ENCODE data around the gene DHRS13.
A peak's percentile ranks its signal among the peaks of the same experiment; 100 is the strongest.

The DHRS13 gene

GRCh38 chr17:28902819-28903545 lies at the start of gene DHRS13:
Gene DHRS13, minus strand, starts transcription at chr17:28903079. Its CDS starts 135 bp downstream, at chr17:28902944.
- no peaks in the 10 kb centered on the region for H3K27me3 ChIP-seq (ENCODE audit: insufficient read depth, low read length)
- peaks cover 12% of the 10 kb centered on the region; the same call in 1 of the 2 replicates for H3K36me3 ChIP-seq (ENCODE audit: insufficient read depth, low read length)
- H3K27ac ChIP-seq (ENCODE audit: low read depth, low read length), result no peak within 1 kb of the TSS
- peak within 1 kb of the TSS; percentile 79 for H3K4me3 ChIP-seq (ENCODE audit: low read depth, low read length)
- H3K79me2 ChIP-seq (ENCODE audit: control insufficient read depth, insufficient read depth, low read length, unreplicated experiment), result peaks cover 4% of the 10 kb centered on the region
- peaks cover 3% of the 10 kb centered on the region for H3K4me1 ChIP-seq (ENCODE audit: control insufficient read depth, insufficient read depth, low read length, unreplicated experiment)
- H2AFZ ChIP-seq (ENCODE audit: low read length, unreplicated experiment), result peak within 1 kb of the TSS; percentile 59

- peak overlapping the region; percentile 97 for H3K27ac ChIP-seq (ENCODE audit: low read depth, low read length)
- no peaks in the 10 kb centered on the region for H3K27me3 ChIP-seq (ENCODE audit: insufficient read depth, low read length)
- peaks cover 36% of the 10 kb centered on the region for H3K79me2 ChIP-seq (ENCODE audit: control insufficient read depth, insufficient read depth, low read length, unreplicated experiment)
- H3K4me1 ChIP-seq (ENCODE audit: control insufficient read depth, insufficient read depth, low read length, unreplicated experiment), result peaks cover 12% of the 10 kb centered on the region
- no peaks in the 10 kb centered on the region for H3K36me3 ChIP-seq (ENCODE audit: insufficient read depth, low read length)
- peak overlapping the region; percentile 93 for H2AFZ ChIP-seq (ENCODE audit: low read length, unreplicated experiment)
- H3K4me3 ChIP-seq (ENCODE audit: low read depth, low read length), result peak overlapping the region; percentile 95
Measured at GRCh38 chr17:28951991-28952975, 49.4 kb upstream of the DHRS13 start.

- H3K27ac ChIP-seq (ENCODE audit: low read depth, low read length), result peak within 1 kb of the TSS; percentile 97
- H3K4me3 ChIP-seq (ENCODE audit: low read depth, low read length), result peak within 1 kb of the TSS; percentile 95
- peak within 1 kb of the TSS; percentile 93 for H2AFZ ChIP-seq (ENCODE audit: low read length, unreplicated experiment)
- peaks cover 19% of the 10 kb centered on the region for H3K4me1 ChIP-seq (ENCODE audit: control insufficient read depth, insufficient read depth, low read length, unreplicated experiment)
- H3K27me3 ChIP-seq (ENCODE audit: insufficient read depth, low read length), result no peaks in the 10 kb centered on the region
- peaks cover 43% of the 10 kb centered on the region for H3K79me2 ChIP-seq (ENCODE audit: control insufficient read depth, insufficient read depth, low read length, unreplicated experiment)
- no peaks in the 10 kb centered on the region for H3K36me3 ChIP-seq (ENCODE audit: insufficient read depth, low read length)
Measured at GRCh38 chr17:28951428-28951990, 48.6 kb upstream of the DHRS13 start, which contains the start of gene PHF12. Gene PHF12, minus strand, starts transcription at chr17:28951518. Its CDS starts 558 bp downstream, at chr17:28950960.

DNA sequence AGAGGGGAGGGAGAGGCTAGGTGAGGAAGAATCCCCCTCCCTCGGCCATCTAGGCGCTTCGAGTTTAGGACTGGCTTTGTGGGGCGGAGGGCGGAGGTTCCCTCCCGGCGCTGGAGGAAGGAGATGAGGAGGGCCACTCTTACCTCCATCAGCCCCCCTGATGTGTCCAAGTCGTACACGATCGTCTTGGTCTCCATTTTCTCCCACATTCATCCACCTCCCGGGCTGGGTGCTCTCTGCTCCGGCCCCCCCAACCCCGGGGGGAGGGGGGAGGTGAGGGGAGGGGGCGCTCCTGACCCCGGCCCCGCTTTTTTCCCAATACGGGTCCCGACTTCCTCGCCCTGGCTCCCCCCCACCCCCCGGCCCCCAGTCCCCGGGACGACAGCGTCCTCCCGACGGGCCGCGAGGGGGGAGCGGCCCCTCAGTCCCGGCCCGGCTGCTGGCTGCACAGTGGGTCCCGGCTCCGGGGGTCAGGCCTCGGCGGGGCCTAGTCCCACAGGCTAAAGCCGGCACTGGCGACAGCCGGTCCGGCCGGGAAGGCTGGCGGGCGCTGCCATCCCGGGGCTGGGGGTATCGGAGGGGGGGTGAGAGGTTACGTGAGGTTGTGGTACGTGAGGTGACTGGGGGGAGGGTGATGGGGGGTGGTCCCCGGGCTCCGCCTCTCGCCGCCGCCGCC lies 48.0 kb upstream of the DHRS13 start:
- Histone ChIP-seq H3K79me2 (ENCODE audit: control insufficient read depth, insufficient read depth, low read length, unreplicated experiment) (peaks cover 50% of the 10 kb centered on the region), H3K36me3 (ENCODE audit: insufficient read depth, low read length) (no peaks in the 10 kb centered on the region), H3K27ac (ENCODE audit: low read depth, low read length) (peak overlapping the region; percentile 68), H2AFZ (ENCODE audit: low read length, unreplicated experiment) (peak overlapping the region; percentile 53), H3K27me3 (ENCODE audit: insufficient read depth, low read length) (no peaks in the 10 kb centered on the region), H3K4me3 (ENCODE audit: low read depth, low read length) (peak overlapping the region; percentile 95), H3K4me1 (ENCODE audit: control insufficient read depth, insufficient read depth, low read length, unreplicated experiment) (peaks cover 25% of the 10 kb centered on the region)

DNA sequence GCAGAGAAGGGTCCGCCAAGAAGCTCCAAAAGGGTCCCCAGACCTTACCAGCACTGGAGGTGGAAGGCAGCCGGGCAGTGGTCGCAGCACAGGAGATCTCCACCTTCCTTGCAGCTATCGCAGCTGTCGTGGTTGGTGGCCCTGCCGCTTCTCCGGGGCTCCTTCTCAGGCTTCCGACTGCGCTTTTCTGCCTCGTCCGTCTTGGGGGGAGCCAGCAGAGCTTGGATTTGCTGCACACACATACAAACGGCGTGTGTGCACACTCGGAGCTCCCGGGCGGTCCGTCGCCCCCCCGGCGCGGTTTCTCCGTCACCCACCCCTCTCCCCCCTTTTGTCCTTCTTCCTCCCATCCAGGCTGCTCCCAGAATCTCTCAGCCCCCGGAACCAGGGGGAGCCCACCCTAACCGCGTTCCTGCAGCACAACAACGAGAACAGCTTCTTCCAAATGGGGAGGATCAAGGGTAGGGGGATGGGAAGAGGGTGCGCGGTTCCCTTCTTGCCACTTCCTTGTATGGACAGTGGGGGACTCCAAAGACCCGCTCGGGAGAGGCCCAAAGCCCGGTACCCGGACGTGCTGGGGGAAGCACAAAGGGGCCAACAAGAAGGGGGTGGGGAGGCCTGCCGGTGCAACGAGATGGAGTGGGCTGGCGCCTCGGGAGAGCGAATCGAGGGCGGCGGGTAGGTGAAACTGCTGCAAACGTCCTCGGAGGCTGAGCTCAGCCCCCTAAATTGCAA lies 47.3 kb upstream of the DHRS13 start:
- Histone ChIP-seq H3K4me1 (ENCODE audit: control insufficient read depth, insufficient read depth, low read length, unreplicated experiment) (peaks cover 32% of the 10 kb centered on the region), H3K4me3 (ENCODE audit: low read depth, low read length) (peak overlapping the region; percentile 95), H3K27me3 (ENCODE audit: insufficient read depth, low read length) (no peaks in the 10 kb centered on the region), H3K36me3 (ENCODE audit: insufficient read depth, low read length) (no peaks in the 10 kb centered on the region), H3K27ac (ENCODE audit: low read depth, low read length) (peak overlapping the region; percentile 68), H3K79me2 (ENCODE audit: control insufficient read depth, insufficient read depth, low read length, unreplicated experiment) (peaks cover 57% of the 10 kb centered on the region), H2AFZ (ENCODE audit: low read length, unreplicated experiment) (peak overlapping the region; percentile 42)

- Histone ChIP-seq H3K79me2 (ENCODE audit: control insufficient read depth, insufficient read depth, low read length, unreplicated experiment) (peaks cover 64% of the 10 kb centered on the region), H3K36me3 (ENCODE audit: insufficient read depth, low read length) (no peaks in the 10 kb centered on the region), H3K27ac (ENCODE audit: low read depth, low read length) (peak overlapping the region; percentile 68), H3K4me1 (ENCODE audit: control insufficient read depth, insufficient read depth, low read length, unreplicated experiment) (peaks cover 36% of the 10 kb centered on the region), H2AFZ (ENCODE audit: low read length, unreplicated experiment) (peak overlapping the region; percentile 69), H3K4me3 (ENCODE audit: low read depth, low read length) (peak overlapping the region; percentile 95), H3K27me3 (ENCODE audit: insufficient read depth, low read length) (no peaks in the 10 kb centered on the region)
Measured at GRCh38 chr17:28949185-28950016, 46.5 kb upstream of the DHRS13 start.

DNA sequence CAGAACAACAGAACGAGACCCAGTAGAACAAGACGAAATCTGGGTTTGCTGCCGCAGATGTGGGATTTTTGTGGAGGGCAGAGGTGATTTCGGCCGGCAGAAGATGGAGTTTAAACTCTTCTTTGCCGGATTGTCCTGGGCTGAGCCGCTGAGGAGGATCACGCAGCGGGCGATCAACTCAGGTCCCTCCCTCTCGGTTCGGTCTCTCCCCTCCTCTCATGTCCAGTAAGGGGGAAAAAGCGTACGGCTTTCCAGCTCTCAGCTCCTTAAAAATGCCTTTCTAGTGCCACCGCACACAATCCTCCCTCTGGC lies 46.0 kb upstream of the DHRS13 start:
- H3K4me1 ChIP-seq (ENCODE audit: control insufficient read depth, insufficient read depth, low read length, unreplicated experiment), result peaks cover 36% of the 10 kb centered on the region
- no peaks in the 10 kb centered on the region for H3K27me3 ChIP-seq (ENCODE audit: insufficient read depth, low read length)
- H3K79me2 ChIP-seq (ENCODE audit: control insufficient read depth, insufficient read depth, low read length, unreplicated experiment), result peaks cover 70% of the 10 kb centered on the region
- H3K36me3 ChIP-seq (ENCODE audit: insufficient read depth, low read length), result peaks cover 5% of the 10 kb centered on the region; the same call in 1 of the 2 replicates
- peak overlapping the region; percentile 69 for H2AFZ ChIP-seq (ENCODE audit: low read length, unreplicated experiment)
- peak overlapping the region; percentile 95 for H3K4me3 ChIP-seq (ENCODE audit: low read depth, low read length)
- peak overlapping the region; percentile 68 for H3K27ac ChIP-seq (ENCODE audit: low read depth, low read length)

DNA sequence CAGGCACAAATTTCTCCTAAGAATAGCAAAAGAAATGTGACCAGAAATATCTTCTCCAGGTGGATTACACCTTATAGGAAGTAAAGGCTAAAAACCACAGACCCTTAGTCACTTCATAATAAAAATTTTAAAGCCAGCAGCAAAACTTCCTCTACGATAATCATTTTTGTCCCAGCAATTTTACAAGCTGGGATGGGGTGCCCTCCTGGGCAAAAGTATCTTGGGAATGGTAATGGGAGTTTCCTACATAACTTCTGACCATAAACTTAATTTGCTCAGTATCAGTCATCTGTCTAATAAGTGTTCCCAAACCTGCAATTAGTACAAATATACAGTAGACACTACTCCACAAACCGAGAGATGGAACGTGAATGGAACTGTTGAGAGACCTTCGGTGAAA lies 45.5 kb upstream of the DHRS13 start:
- H3K4me3 ChIP-seq (ENCODE audit: low read depth, low read length), result peak overlapping the region; percentile 95
- H3K27me3 ChIP-seq (ENCODE audit: insufficient read depth, low read length), result no peaks in the 10 kb centered on the region
- peaks cover 75% of the 10 kb centered on the region for H3K79me2 ChIP-seq (ENCODE audit: control insufficient read depth, insufficient read depth, low read length, unreplicated experiment)
- H2AFZ ChIP-seq (ENCODE audit: low read length, unreplicated experiment), result peak overlapping the region; percentile 69
- peak overlapping the region; percentile 68; the same call in 1 of the 2 replicates for H3K27ac ChIP-seq (ENCODE audit: low read depth, low read length)
- peaks cover 9% of the 10 kb centered on the region; the same call in 1 of the 2 replicates for H3K36me3 ChIP-seq (ENCODE audit: insufficient read depth, low read length)
- peaks cover 36% of the 10 kb centered on the region for H3K4me1 ChIP-seq (ENCODE audit: control insufficient read depth, insufficient read depth, low read length, unreplicated experiment)

DNA sequence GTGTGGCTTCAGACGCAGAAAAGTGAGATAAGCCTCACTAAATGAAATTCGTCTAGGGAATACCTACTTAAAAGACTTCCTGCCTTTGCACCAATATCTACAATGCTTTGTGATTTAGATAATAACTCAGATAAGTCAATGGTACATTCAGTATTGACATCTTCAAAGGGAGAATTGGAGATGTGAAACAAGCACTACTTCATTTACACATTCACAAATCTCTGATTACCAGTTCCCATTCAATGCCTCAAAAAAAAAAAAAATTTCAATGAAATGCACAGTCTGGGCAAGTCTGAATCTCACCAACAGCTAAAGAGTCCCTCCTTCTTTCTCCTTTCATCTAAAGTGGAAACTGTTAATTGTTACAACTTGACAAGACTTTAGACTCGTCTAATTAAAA lies 44.8 kb upstream of the DHRS13 start:
- H2AFZ ChIP-seq (ENCODE audit: low read length, unreplicated experiment), result no peak overlapping the region
- H3K27me3 ChIP-seq (ENCODE audit: insufficient read depth, low read length), result no peaks in the 10 kb centered on the region
- peaks cover 36% of the 10 kb centered on the region for H3K4me1 ChIP-seq (ENCODE audit: control insufficient read depth, insufficient read depth, low read length, unreplicated experiment)
- H3K27ac ChIP-seq (ENCODE audit: low read depth, low read length), result peak overlapping the region; percentile 68
- peak overlapping the region; percentile 95 for H3K4me3 ChIP-seq (ENCODE audit: low read depth, low read length)
- peaks cover 81% of the 10 kb centered on the region for H3K79me2 ChIP-seq (ENCODE audit: control insufficient read depth, insufficient read depth, low read length, unreplicated experiment)
- H3K36me3 ChIP-seq (ENCODE audit: insufficient read depth, low read length), result peaks cover 9% of the 10 kb centered on the region; the same call in 1 of the 2 replicates
